Mucosa of gallbladder (tissue), 1 donor: Measurements from ENCODE around the gene KCNG2. TPM values are rescaled to one million over a fixed set of nuclear protein-coding genes. Genes with fewer than 3 reads are reported as not detected.

Experiments
- DNase-seq: peaks from one replicate; pipeline ENCODE4 v3.0.0-alpha.2; 2020; ENCODE audit warnings: low spot score
- total RNA-seq: library from RNA; stranded (reverse); gene quantifications from one replicate; pipeline ENCODE4 v1.2.1, GENCODE V29; 2021
- donor health status: DM: no; HTN: no; CAD: no.

KCNG2 gene
- total RNA-seq, 1 donor from 2014 or later = not detected

DNA sequence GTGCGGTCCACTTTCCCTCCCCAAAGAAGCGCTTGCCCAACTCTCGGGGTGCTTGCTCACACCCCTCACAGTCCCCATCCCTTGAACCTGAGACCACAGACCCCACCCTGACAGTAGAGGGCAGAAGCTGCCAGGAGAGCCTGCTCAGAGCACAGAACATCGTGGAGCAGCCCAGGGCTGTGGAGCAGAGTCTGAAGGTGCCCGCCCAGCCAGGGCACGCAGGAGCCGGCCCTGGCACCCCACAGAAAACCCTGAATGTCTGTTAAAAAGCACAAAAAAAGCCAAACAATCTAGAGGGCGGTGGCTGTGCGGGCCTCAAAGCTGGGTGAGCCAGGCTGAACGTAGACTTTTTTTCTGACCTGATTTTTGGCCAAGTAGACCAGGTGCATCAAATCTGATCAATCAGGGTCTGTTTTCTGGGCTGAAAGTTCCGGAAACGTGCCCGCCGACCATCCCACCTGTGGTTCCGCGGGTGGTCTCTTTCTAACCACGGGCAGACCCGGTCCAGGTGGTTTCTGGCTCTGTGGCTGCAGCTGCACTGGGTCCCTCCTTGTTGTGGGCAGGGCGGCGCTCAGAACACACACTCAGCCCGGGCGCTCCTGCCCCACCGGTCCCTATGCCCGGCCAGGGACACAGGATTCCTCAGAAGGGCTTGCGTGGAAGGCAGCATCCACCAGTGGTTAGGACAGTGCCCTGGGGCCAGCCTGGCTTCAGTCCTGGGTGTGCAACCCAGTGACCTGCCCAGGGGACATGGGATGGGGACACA lies 87.4 kb downstream of the KCNG2 start:
- DNase-seq = no peak

DNA sequence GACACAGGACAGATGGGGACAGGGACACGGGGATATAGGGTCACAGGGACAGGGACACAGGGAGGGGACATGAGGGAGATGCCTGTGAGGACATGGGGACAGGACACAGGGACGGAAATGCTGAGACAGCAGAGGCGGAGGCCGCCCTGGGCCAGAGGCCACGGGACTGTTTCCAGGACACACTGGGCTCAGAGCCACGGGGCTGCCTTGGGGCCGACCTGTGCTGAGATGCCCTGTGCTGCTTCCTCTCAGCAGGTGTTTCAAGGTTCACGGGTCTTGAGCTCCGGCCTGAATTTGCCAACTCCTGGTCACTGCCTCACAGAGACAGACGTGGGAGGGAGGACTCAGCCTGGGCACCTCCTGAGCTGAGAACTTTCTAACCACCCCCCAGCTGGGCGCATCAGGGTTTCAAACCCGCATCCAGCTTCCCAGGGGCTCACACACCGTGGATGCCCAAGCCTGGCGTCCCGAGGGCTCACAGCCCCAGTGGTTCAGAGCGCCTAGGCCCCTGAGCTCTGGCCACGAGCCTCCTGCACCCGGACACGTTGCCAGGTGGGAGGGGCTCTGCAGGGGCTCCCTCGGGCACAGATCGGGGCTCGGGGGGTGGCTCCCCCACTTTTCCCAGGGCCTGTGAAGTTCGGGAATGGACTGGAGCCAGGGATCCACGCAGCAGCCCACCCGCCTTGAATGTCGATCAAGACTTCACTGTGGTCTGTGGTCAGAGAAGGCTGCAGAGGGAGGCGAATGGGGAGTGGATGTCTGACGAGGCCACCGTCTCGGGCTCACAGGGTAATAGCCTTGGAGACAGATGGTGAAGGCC lies 89.7 kb downstream of the KCNG2 start:
- DNase-seq = no peak

GRCh38 chr18:79888016-79888415 lies 90.3 kb downstream of the KCNG2 start:
- DNase-seq = no peak

- DNase-seq = no peak
Measured at GRCh38 chr18:79889569-79889968, 91.8 kb downstream of the KCNG2 start.

DNA sequence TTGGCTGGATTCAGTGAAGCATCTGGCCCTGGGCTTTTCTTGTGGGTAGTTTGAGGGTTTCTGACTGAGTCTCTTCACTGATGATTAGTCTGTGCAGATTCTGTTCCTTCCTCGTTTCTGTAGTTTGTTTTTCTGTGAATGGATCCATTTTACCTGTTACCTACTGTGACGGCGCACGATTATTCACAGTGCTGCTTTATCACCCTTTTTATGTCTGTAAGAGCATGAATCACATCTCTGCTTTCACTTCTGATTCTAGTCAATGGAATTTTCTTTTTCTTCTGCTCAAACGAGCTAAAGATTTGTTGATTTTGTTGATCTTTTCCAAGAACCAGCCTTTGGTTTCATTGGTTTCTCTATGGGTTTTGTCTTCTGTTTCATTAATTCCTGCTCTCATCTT lies 92.9 kb downstream of the KCNG2 start:
- no peak for DNase-seq

DNA sequence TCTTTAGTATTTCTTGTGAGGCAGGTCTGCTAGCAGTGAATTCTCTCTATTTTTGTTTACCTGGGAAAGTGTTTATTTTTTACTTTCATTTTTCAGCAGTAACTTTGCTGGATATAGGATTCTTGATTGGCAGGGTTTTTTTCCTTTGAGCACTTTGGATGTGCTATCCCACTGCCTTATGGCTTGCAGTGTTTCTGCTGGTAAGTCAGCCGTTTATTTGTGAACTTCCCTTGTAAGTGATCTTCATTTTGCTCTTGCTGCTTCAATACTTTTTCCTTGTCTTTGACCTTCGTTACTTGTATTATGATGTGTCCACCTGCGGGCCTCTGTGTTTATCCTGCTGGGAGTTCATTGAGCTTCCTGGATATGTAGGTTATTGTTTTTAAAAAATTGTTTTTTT lies 99.0 kb downstream of the KCNG2 start:
- no peak for DNase-seq

DNA sequence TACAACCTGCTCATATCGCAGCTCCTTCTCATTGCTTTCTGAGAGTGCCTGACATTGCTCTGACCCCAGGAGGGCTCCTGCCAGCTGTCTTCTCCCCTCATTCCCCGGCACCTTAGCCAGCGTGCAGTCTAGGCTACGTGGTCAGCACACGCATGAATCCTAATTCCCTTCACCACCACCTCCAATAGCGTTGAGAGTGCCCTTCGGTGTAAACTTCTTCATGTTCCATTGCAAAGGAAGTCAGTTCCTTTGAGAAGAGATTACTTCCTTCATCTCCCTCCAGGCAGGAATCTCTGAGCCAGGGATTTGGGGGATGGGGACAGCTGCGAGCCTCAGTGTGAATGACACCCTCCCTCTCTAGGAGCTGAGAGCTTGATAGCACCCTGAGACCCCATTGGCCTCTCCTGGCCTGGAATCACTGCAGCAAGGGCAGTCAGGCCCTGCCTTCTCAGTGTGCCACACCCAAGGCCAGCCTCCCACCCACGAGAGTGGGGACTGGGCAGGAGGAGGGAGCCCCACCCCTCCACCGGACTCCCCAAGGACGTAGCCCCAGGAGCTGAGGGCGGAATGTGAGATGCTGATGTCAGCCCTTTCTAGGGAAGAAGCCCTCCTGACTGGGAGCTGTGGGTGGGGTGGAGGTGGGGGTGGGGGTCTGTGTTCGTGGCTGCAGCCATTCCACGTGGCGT lies 100.3 kb downstream of the KCNG2 start:
- no peak for DNase-seq

DNA sequence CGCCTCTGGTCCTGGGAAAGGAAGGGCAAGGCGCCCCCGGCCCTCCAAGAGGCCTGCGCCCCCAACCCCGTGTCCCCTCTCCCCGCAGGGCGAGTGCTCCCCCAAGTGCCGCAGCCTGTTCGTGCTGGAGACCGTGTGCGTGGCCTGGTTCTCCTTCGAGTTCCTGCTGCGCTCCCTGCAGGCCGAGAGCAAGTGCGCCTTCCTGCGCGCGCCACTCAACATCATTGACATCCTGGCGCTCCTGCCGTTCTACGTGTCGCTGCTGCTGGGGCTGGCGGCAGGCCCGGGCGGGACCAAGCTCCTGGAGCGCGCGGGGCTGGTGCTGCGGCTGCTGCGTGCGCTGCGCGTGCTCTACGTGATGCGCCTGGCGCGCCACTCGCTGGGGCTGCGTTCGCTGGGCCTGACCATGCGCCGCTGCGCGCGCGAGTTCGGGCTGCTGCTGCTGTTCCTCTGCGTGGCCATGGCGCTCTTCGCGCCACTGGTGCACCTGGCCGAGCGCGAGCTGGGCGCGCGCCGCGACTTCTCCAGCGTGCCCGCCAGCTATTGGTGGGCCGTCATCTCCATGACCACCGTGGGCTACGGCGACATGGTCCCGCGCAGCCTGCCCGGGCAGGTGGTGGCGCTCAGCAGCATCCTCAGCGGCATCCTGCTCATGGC lies 101.3 kb downstream of the KCNG2 start:
- no peak for DNase-seq

- peak; percentile 6 for DNase-seq
Measured at GRCh38 chr18:79899609-79900445, 102.1 kb downstream of the KCNG2 start.

DNA sequence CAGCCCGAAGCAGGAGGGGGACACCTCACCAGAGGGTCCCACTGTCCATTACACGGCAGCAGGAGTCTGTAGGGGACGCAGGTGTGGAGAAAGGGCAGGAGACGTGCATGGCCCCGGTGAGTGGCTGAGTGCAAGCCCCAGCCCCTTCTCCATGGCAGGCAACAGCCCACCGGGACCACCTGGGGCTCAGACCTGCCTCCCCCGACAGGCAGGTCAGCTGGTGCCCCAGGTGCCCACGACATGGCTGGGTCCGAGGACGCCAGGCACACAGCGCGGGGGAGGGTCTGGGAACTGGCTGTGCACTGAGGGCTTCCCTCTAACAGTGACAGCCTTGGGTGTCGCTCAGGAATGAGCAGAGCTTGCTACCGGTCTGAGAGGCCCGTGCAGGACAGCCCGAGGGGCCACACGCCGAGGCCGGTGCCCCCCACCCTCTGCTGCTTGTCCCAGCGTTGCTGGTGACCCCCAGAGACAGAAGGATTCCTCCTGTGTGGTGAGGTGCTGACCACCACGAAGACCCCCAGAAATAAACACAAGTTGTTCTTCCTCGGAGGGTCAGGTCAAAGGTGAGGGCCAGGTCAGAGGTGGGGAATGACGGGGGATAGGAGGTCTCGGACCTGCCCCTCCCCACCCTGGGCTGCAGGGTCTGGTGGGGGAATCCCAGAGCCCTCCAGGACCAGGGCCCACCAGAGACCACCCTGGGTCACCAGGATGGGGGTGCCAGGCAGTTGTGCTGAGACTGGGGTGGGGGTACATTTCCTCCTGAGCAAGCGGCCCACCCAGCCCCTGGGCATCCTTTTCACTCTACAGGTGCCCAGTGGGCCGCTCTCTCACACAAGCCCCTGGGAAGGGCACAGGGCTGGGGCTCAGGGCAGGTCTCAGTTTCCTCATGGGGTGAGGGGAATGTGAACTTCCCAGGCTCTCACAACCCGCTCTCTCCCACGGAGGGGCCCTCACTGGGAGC lies 103.2 kb downstream of the KCNG2 start:
- DNase-seq = peak; percentile 9

DNA sequence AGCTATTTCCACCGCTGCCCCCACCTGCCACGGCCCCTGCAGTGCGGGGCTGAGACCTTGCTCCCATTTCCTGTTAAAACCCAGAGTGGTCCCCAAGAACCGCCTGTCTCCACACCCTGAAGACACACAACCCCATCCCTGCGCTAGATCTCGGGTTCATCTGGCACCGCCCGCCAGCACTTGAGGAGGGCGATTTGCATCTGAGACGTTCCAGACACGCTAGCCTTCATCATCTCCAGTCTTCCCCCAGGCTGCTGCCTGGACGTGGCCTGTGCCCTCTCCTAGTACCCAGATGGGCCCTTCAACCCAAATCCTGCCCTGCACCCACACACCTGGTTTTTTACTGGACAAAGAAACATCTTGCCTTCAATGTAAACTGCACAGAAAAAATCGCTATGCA lies 103.9 kb downstream of the KCNG2 start:
- DNase-seq = peak; percentile 6

DNA sequence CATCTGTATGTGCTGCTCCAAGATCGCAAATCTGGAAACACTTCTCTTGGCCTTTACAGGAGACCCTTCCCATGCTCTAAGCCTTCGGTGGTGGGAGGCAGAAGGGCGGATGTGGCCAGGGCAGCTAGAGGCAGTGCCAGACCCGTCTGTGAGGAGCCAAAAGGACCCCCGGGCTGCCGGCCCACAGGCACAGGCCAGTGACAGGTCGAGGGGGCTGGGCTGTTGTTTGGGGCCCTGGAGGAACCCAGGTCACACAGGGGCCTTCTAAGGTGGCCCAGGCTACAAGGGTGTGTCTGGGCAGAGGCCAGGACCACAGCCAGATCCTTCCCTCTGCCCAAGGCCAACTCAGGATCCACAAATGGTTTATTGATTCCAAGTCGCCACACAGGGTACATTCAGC lies 104.3 kb downstream of the KCNG2 start:
- DNase-seq = peak; percentile 7

DNA sequence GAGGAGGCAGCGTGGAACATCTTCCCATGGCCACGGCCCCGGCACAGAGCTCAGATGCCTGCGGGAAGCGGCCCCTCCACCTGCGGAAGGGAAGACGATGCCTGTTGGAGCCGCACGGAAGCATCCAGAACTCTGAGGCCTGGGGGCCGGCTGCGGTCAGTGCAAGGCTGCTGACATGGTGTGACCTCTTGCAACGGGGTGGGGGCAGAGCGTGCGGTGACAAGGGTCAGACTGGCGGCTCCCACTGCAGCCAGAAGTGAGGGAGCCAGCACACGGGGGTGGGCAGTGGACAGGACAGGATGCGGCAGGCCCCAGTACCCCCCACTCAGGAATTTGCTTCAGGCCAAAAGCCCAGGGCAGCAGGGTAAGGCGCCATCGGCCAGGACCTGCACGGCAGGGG lies 104.9 kb downstream of the KCNG2 start:
- peak; percentile 8 for DNase-seq

GRCh38 chr18:79903071-79903635 lies 105.4 kb downstream of the KCNG2 start:
- DNase-seq = peak; percentile 8

DNA sequence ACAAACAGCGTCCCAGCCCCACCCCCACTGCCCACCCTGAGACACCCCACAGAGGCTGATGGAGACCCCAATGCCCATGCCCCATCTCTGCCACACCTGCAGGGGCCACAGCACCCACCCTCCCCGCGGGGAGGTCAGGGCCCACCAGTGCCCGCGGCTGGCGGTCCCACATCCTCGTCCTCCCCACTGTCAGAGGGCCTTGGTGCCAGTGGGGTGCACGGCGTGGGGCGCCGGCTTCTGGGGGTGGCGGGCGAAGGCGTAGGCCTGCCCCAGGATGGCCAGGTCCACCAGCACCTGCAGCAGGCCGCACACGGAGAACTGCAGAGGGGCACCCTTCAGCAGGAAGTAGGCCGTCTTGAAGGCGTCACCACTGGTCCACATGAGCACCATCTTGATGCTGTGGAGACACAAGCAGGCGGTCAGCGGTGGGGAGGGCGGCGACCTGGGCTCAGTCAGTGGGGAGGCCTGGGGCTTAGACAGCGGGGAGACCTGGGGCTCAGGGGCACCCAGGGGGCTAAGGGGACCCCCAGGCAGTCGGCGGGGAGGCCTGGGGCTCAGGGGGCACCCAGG lies 106.1 kb downstream of the KCNG2 start:
- DNase-seq = no peak

GRCh38 chr18:79904357-79905147 lies 106.8 kb downstream of the KCNG2 start:
- DNase-seq = peak; percentile 9

DNA sequence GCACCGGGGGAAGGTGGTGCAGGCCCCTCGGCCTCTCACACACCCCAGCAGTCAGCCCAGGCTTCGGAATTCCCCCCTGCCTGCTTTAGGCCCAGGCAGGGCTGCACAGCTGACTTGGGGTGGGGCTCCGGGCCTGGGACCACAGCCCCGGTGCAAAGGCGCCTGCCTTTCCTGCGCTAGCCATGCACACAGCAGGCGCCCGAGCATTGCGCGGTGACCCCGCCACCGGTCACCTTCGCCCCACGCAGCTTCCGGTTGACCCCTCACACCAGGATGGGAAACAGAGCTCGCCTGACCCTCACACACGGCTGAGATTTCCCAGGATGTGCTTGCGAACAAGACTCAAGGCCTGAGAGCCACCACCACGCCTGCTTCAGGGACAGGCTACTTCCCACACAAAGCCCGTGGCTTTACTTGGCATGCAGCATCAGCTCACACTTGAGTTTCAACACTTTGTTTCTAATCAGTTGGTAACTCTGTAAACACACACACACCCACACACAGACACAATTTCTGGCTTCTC lies 107.7 kb downstream of the KCNG2 start:
- peak; percentile 12 for DNase-seq

- DNase-seq = no peak
Measured at GRCh38 chr18:79905993-79906392, 108.3 kb downstream of the KCNG2 start.
